Measurements from ENCODE around the gene PLA2G15.

The PLA2G15 gene

GRCh38 chr16:68255712-68256111 lies 10.5 kb downstream of the PLA2G15 start:
- DNase-seq: no peak

GRCh38 chr16:68257251-68257905 lies 12.2 kb downstream of the PLA2G15 start:
- peak; percentile 69 for DNase-seq

GRCh38 chr16:68257906-68258800 lies 13.0 kb downstream of the PLA2G15 start:
- no peak for DNase-seq

GRCh38 chr16:68259007-68259825 lies 14.0 kb downstream of the PLA2G15 start:
- DNase-seq: no peak

GRCh38 chr16:68263559-68264127 lies 18.5 kb downstream of the PLA2G15 start:
- no peak for DNase-seq

GRCh38 chr16:68264128-68265077 lies 19.2 kb downstream of the PLA2G15 start, which contains the start of gene SLC7A6:
Gene SLC7A6 (plus strand): TSS chr16:68264526. CDS start chr16:68274727, 10,201 bp downstream.
- no peak for DNase-seq

GRCh38 chr16:68265078-68265920 lies 20.1 kb downstream of the PLA2G15 start:
- peak; percentile 8 for DNase-seq

GRCh38 chr16:68267612-68268405 lies 22.6 kb downstream of the PLA2G15 start:
- no peak for DNase-seq

GRCh38 chr16:68269793-68270192 lies 24.6 kb downstream of the PLA2G15 start:
- DNase-seq: no peak

- DNase-seq: no peak
These were observed 25.2 kb downstream of the PLA2G15 start for GRCh38 chr16:68270353-68270752.

GRCh38 chr16:68272507-68273209 lies 27.5 kb downstream of the PLA2G15 start:
- peak; percentile 87 for DNase-seq

GRCh38 chr16:68273459-68273858 lies 28.3 kb downstream of the PLA2G15 start:
- no peak for DNase-seq

GRCh38 chr16:68273896-68274295 lies 28.7 kb downstream of the PLA2G15 start:
- no peak for DNase-seq

- DNase-seq: peak; percentile 32
These were observed 29.3 kb downstream of the PLA2G15 start for GRCh38 chr16:68274441-68274840.

GRCh38 chr16:68275611-68276191 lies 30.5 kb downstream of the PLA2G15 start:
- peak; percentile 66 for DNase-seq

GRCh38 chr16:68276223-68276622 lies 31.1 kb downstream of the PLA2G15 start:
- DNase-seq: no peak

GRCh38 chr16:68279726-68280558 lies 34.8 kb downstream of the PLA2G15 start:
- DNase-seq: no peak
